ENCODE data around the gene APCDD1.

The APCDD1 gene

GRCh38 chr18:10432781-10433180 is 21.7 kb upstream of the APCDD1 start:
- DNase-seq = no peak

- DNase-seq = no peak
Measured at GRCh38 chr18:10436160-10436559, 18.3 kb upstream of the APCDD1 start.

GRCh38 chr18:10437837-10438236 is 16.6 kb upstream of the APCDD1 start:
- DNase-seq = no peak

GRCh38 chr18:10439898-10440297 is 14.5 kb upstream of the APCDD1 start:
- no peak for DNase-seq

GRCh38 chr18:10440884-10441283 is 13.6 kb upstream of the APCDD1 start:
- DNase-seq = no peak

GRCh38 chr18:10441472-10441871 is 13.0 kb upstream of the APCDD1 start:
- no peak for DNase-seq

- no peak for DNase-seq
Measured at GRCh38 chr18:10442551-10442971, 11.9 kb upstream of the APCDD1 start.

GRCh38 chr18:10443001-10443400 is 11.4 kb upstream of the APCDD1 start:
- no peak for DNase-seq

GRCh38 chr18:10444314-10445006 is 10.0 kb upstream of the APCDD1 start:
- DNase-seq = no peak

- DNase-seq = no peak
Measured at GRCh38 chr18:10449396-10449795, 5.0 kb upstream of the APCDD1 start.

GRCh38 chr18:10450986-10451385 is 3.4 kb upstream of the APCDD1 start:
- DNase-seq = no peak

GRCh38 chr18:10453261-10453805 is 1.1 kb upstream of the APCDD1 start:
- DNase-seq = no peak

GRCh38 chr18:10454681-10455557 is 484 bp downstream of the APCDD1 start:
- DNase-seq = no peak

GRCh38 chr18:10455726-10456453 is 1.5 kb downstream of the APCDD1 start:
- DNase-seq = peak; percentile 30

GRCh38 chr18:10456718-10457117 is 2.3 kb downstream of the APCDD1 start:
- no peak for DNase-seq

- DNase-seq = no peak
Measured at GRCh38 chr18:10457128-10457527, 2.7 kb downstream of the APCDD1 start.

GRCh38 chr18:10457767-10458166 is 3.3 kb downstream of the APCDD1 start:
- no peak for DNase-seq

GRCh38 chr18:10458691-10459090 is 4.3 kb downstream of the APCDD1 start:
- DNase-seq = no peak

GRCh38 chr18:10459587-10459986 is 5.2 kb downstream of the APCDD1 start:
- peak; percentile 34 for DNase-seq

- no peak for DNase-seq
Measured at GRCh38 chr18:10460414-10461018, 6.1 kb downstream of the APCDD1 start.

- no peak for DNase-seq
Measured at GRCh38 chr18:10461989-10462388, 7.6 kb downstream of the APCDD1 start.

- no peak for DNase-seq
Measured at GRCh38 chr18:10462597-10462996, 8.2 kb downstream of the APCDD1 start.

GRCh38 chr18:10463096-10463495 is 8.7 kb downstream of the APCDD1 start:
- DNase-seq = no peak
